HL-60 (cell line): Measurements from ENCODE around the gene HNRNPA3.

Source experiments
- DNase-seq, 2 experiments: peaks; one replicate each; pipeline ENCODE4 v3.0.0-alpha.2; 2010 to 2020; ENCODE audit warnings: low read depth in 1 of 2, low spot score in 1 of 2
- H3K27ac ChIP-seq: fragments of 250-450 bp; sonication (Bioruptor Pico); replicated peaks from 2 replicates; pipeline ENCODE4 v1.5.1; 2020; ENCODE audit warnings: mild to moderate bottlenecking, moderate library complexity
- H3K27me3 ChIP-seq: fragments of 250-450 bp; sonication (Bioruptor Pico); 2 replicates; pipeline ENCODE4 v1.5.1; 2021; ENCODE audit warnings: mild to moderate bottlenecking, moderate library complexity; ENCODE audit not compliant: insufficient read depth, poor library complexity, severe bottlenecking
- H3K4me3 ChIP-seq: replicated peaks from 2 replicates; pipeline ENCODE4 v1.5.1; 2011; ENCODE audit warnings: mild to moderate bottlenecking, control low read depth, low read length; ENCODE audit not compliant: insufficient read depth
- GABPA ChIP-seq: IDR thresholded peaks from 2 replicates; pipeline ENCODE4 v1.6.1; 2012; ENCODE audit warnings: low read depth
- POLR2AphosphoS5 ChIP-seq: IDR thresholded peaks from 2 replicates; pipeline ENCODE4 v1.6.1; 2012; ENCODE audit warnings: low read depth
- REST ChIP-seq: IDR thresholded peaks from 2 replicates; pipeline ENCODE4 v1.6.1; 2012; ENCODE audit warnings: low read depth; ENCODE audit not compliant: insufficient replicate concordance
- SPI1 ChIP-seq: IDR thresholded peaks from 2 replicates; pipeline ENCODE4 v1.6.1; 2012; ENCODE audit warnings: low read depth, mild to moderate bottlenecking, borderline replicate concordance
- TF ChIP-seq, protein P1 (sequence below): IDR thresholded peaks from one replicate; pipeline ENCODE4 v1.5.1; 2011; ENCODE audit warnings: low read length, control low read depth, inconsistent platforms; ENCODE audit not compliant: insufficient read depth

Gene HNRNPA3

DNA sequence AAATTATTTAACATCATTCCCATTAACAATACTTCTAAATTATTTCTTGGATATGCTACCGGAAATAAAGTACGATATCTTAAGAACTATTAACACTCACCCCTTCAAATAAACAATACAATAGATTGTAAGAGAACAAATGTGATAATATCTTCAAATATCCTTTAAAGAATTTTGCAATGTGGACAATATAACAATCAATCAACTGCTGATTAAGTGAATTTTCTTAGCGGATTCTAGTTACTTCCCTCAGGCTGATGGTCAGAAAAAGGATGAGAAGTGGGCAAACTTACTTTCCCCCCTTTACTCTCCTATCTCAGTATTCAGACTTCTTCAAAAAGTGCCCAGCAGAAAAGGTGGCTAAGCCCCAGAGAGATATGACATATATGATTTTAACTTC is 41.1 kb downstream of the HNRNPA3 start:
- Histone ChIP-seq H3K27me3 (no peaks in the 10 kb centered on the region), H3K4me3 (no peak overlapping the region), H3K27ac (no peak overlapping the region; the same call in 1 of the 2 replicates)
- no peak for DNase-seq
- TF ChIP-seq POLR2AphosphoS5 (no peak), REST (no peak), GABPA (no peak), SPI1 (no peak)
- TF ChIP-seq, protein P1, sequence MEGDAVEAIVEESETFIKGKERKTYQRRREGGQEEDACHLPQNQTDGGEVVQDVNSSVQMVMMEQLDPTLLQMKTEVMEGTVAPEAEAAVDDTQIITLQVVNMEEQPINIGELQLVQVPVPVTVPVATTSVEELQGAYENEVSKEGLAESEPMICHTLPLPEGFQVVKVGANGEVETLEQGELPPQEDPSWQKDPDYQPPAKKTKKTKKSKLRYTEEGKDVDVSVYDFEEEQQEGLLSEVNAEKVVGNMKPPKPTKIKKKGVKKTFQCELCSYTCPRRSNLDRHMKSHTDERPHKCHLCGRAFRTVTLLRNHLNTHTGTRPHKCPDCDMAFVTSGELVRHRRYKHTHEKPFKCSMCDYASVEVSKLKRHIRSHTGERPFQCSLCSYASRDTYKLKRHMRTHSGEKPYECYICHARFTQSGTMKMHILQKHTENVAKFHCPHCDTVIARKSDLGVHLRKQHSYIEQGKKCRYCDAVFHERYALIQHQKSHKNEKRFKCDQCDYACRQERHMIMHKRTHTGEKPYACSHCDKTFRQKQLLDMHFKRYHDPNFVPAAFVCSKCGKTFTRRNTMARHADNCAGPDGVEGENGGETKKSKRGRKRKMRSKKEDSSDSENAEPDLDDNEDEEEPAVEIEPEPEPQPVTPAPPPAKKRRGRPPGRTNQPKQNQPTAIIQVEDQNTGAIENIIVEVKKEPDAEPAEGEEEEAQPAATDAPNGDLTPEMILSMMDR, result no peak

DNA sequence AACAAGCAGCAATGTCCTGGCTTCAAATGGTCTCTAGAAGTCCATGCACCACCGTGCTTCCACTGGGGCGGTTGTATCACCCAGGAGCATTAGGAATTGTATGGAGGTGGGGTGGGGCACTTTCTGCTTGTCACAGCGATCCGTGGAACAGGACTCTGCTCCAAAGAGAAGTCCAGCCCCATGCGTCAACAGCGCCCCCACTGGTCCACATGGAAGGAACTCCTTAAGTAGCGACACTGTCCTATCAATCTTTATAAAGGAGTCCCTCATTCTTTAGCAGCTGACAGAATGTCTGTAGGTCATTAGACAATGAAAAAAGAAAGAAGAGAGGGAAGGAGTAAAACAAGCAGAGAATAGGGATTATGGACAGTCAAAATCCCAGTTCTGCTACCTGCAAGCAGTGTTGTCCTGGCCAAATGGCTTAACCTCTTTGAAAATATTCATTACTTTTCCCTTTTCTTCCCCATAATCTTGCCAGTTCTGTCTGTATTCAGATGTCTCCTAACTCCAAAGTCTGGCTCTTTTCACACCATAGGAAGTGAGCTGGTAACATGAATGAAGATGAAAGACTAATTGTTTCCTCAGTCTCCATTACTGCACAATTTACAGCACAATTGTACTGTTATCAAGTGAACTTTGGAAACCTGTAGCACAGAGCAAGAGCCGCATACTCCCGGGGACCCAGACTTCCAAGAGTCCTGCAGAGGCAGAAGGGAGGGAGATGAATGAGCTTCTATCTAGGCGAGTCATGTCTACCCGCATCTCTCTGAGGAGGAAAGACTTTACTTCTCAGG is 42.0 kb downstream of the HNRNPA3 start:
- H3K4me3 ChIP-seq, result no peak overlapping the region
- peak overlapping the region; percentile 3 for H3K27ac ChIP-seq
- no peak for DNase-seq
- TF ChIP-seq POLR2AphosphoS5 (no peak), SPI1 (no peak), REST (no peak), GABPA (no peak)
- TF ChIP-seq, protein P1, result no peak
- H3K27me3 ChIP-seq, result no peaks in the 10 kb centered on the region

DNA sequence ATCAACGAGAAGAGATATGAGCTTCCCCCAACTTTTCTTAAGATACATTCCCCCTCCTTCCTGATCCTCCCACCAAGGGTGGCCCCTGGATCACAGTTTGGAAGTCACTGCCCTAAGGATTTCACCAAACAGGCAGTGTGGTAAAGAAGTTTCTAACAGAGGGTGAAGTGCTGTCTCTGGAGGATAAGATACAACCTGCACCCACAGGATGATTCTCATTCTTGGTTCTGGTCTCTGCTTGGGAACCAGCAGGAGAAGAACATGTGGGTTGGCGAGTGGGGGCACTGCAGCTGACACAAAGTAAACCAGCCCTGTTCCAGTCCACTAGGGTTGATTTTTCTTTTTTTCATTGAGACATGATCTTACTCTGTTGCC is 42.6 kb downstream of the HNRNPA3 start:
- DNase-seq, result no peak
- Histone ChIP-seq H3K27ac (peak overlapping the region; percentile 3), H3K27me3 (no peaks in the 10 kb centered on the region), H3K4me3 (no peak overlapping the region)
- TF ChIP-seq SPI1 (no peak), GABPA (no peak), POLR2AphosphoS5 (no peak), REST (no peak)
- TF ChIP-seq, protein P1, result no peak
